Prostate gland (tissue), 2 donors: ENCODE results near the gene SUGCT. TPM values are rescaled to one million over a fixed set of nuclear protein-coding genes. Genes with fewer than 3 reads are reported as not detected.

Experiments used
- DNase-seq: peaks from one replicate; pipeline ENCODE4 v3.0.0-alpha.2; 2019; ENCODE audit warnings: low spot score
- H3K27ac ChIP-seq, 2 donors: fragments of 200-600 bp; sonication (generic); 2 replicates each; pipeline ENCODE4 v1.5.1; 2017 to 2019
- H3K27me3 ChIP-seq: fragments of 200-600 bp; sonication (generic); replicated peaks from 2 replicates; pipeline ENCODE4 v1.5.1; 2019; ENCODE audit not compliant: insufficient read depth
- H3K36me3 ChIP-seq, 2 donors: fragments of 200-600 bp; sonication (generic); 1 replicate in 1 of 2; 2 replicates in 1 of 2; pipeline versions ENCODE4 v1.5.1 to v1.8.1; 2017 to 2019
- H3K4me1 ChIP-seq: fragments of 200-600 bp; sonication (generic); replicated peaks from 2 replicates; pipeline ENCODE4 v1.5.1; 2019
- H3K4me3 ChIP-seq, 2 donors: fragments of 200-600 bp; sonication (generic); 2 replicates each; pipeline ENCODE4 v1.5.1; 2017 to 2019
- H3K9me3 ChIP-seq: fragments of 200-600 bp; sonication (generic); 2 replicates; pipeline ENCODE4 v1.5.1; 2017
- POLR2A ChIP-seq: fragments of 450-650 bp; IDR thresholded peaks from one replicate; pipeline ENCODE4 v1.6.1; 2016; ENCODE audit warnings: antibody characterized with exemption, mild to moderate bottlenecking
- POLR2AphosphoS5 ChIP-seq: sonication (generic); formaldehyde crosslinking; IDR thresholded peaks from one replicate; pipeline ENCODE4 v1.6.1; 2017; ENCODE audit warnings: antibody characterized with exemption
- WGBS: methylation state at CpG from one replicate; pipeline ENCODE4 v1.1.5; 2018; 5-methylcytosine and 5-hydroxymethylcytosine counted together
- intact Hi-C: fragments of 100-400 bp; cut with DNase I; formaldehyde crosslinking; loops from one replicate; pipeline ENCODE4 v1.14.2; 2022
- total RNA-seq, 2 donors: library from RNA; depleted of rRNA; stranded (reverse); fragments of >200 nt; gene quantifications; one replicate each; pipeline ENCODE4 v1.1.0, GENCODE V29; 2016
- TF ChIP-seq, protein P1 (sequence below), 4 experiments: fragments of 200-600 bp in 2 of 4; fragments of 450-650 bp in 2 of 4; sonication (generic) in 2 of 4; IDR thresholded peaks; 1 replicate in 3 of 4; 2 replicates in 1 of 4; pipeline ENCODE4 v1.5.1; 2016 to 2019; ENCODE audit warnings: antibody characterized with exemption in 4 of 4, mild to moderate bottlenecking in 2 of 4, moderate library complexity in 2 of 4

SUGCT gene
- total RNA-seq, 2 donors from 2014 or later, result 2.2 to 3.2 TPM

DNA sequence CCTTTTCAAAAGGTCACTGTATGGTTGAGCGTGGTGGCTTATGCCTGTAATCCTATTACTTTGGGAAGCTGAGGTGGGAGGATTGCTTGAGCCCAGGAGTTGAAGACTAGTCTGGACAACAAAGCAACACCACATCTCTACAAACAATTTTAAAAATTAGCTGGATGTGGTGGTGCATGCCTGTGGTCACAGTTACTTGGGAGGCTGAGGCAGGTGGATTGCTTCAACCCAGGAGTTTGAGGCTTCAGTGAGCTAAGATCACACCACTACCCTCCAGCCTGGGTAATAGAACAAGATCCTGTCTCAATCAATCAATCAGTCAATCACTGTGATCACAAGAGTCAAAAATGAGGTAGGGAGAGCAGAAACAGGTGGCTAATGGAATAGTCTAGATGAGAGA, 97.0 kb downstream of the SUGCT start:
- no peaks in the 10 kb centered on the region for H3K36me3 ChIP-seq
- WGBS, result 100% methylated on average over 1 of the region's 1 CpG
- H3K27ac ChIP-seq, result no peak overlapping the region
- H3K4me3 ChIP-seq, result no peak overlapping the region
- H3K27me3 ChIP-seq, result no peaks in the 10 kb centered on the region
- TF ChIP-seq POLR2AphosphoS5, result no peak
- TF ChIP-seq, protein P1, sequence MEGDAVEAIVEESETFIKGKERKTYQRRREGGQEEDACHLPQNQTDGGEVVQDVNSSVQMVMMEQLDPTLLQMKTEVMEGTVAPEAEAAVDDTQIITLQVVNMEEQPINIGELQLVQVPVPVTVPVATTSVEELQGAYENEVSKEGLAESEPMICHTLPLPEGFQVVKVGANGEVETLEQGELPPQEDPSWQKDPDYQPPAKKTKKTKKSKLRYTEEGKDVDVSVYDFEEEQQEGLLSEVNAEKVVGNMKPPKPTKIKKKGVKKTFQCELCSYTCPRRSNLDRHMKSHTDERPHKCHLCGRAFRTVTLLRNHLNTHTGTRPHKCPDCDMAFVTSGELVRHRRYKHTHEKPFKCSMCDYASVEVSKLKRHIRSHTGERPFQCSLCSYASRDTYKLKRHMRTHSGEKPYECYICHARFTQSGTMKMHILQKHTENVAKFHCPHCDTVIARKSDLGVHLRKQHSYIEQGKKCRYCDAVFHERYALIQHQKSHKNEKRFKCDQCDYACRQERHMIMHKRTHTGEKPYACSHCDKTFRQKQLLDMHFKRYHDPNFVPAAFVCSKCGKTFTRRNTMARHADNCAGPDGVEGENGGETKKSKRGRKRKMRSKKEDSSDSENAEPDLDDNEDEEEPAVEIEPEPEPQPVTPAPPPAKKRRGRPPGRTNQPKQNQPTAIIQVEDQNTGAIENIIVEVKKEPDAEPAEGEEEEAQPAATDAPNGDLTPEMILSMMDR (IDR thresholded peaks at IDR 0.05), result no peak
- TF ChIP-seq POLR2A, result no peak
- DNase-seq, result no peak
- intact Hi-C loops, result loop anchor here (10.0 kb wide), 1 partner anchor 1473 kb away; the partner anchor contains the start of gene INHBA
- no peaks in the 10 kb centered on the region for H3K9me3 ChIP-seq
- H3K4me1 ChIP-seq, result no peaks in the 10 kb centered on the region

DNA sequence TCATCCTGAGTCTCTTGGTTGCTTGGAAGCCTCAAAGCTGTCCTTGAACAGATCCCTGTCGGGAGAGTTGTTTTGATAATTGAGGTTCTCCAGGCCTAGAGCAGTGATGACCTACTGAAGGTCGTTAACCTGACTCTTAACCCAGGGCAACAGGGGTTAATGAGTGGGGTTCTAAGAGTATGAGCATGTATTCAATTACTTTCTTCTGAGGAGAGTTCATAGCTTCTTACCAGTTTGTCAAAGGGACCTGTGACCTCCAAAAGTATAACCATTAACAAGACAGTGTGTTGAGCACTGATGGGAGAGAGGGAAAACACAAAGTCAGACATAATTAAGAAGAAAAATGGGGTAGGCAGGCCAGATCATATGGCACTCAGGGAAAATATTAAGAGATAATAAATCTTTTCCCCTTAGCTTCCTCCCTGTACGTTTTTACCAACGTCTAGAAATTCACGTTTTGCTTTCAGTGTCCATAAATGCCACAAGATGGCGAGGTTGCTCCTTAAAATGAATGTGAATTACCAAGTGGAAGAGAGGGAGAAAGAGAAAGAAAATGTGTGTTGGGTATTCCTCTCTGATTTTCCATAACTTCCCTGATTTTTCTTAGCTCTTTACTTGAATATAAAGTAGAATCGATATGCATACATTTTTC, 97.6 kb downstream of the SUGCT start:
- H3K27ac ChIP-seq, result no peak overlapping the region

DNA sequence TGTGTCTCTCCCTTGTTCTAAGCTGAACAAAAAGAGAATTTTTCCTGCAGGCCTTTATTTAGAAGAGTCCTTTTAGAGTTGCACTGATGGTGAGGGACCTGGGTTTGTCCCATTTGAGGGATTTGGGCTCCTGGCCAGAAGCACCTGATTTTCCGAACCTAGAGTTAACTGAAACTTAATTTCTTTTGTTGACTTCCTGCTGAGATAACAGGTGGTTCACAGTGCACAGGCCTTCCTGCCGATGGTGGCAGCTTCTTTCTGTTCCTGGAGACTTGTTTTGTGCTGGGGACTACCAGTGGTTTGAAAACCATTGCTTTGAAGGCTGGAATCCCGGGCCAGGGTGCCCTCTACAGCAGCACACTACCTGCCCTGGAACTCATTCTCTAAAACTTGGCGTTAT, 99.2 kb downstream of the SUGCT start:
- intact Hi-C loops, result loop anchor here (10.0 kb wide), 1 partner anchor 1471 kb away; the partner anchor contains the start of gene INHBA
- H3K4me1 ChIP-seq, result no peaks in the 10 kb centered on the region
- no peak overlapping the region for H3K4me3 ChIP-seq
- no peak overlapping the region for H3K27ac ChIP-seq
- no peaks in the 10 kb centered on the region for H3K36me3 ChIP-seq
- H3K9me3 ChIP-seq, result no peaks in the 10 kb centered on the region
- DNase-seq, result no peak
- TF ChIP-seq POLR2A, result no peak
- TF ChIP-seq, protein P1 (IDR thresholded peaks at IDR 0.05), result no peak
- TF ChIP-seq POLR2AphosphoS5, result no peak
- no peaks in the 10 kb centered on the region for H3K27me3 ChIP-seq
- WGBS, result 66% methylated on average over 4 of the region's 4 CpGs

More for the DNA sequence above, 97.6 kb downstream of the SUGCT start:
- H3K27me3 ChIP-seq, result no peaks in the 10 kb centered on the region
- WGBS, result 29% methylated on average over 7 of the region's 7 CpGs
- H3K4me1 ChIP-seq, result no peaks in the 10 kb centered on the region
- peak; percentile 9 for DNase-seq
- H3K36me3 ChIP-seq, result no peaks in the 10 kb centered on the region
- no peaks in the 10 kb centered on the region for H3K9me3 ChIP-seq
- no peak overlapping the region for H3K4me3 ChIP-seq
- no peak for TF ChIP-seq POLR2A
- TF ChIP-seq, protein P1 (IDR thresholded peaks at IDR 0.05), result peak in 3 of 4 experiments; percentile 46 to 67 (median 61)
- intact Hi-C loops, result loop anchor here (10.0 kb wide), 1 partner anchor 1472 kb away; the partner anchor contains the start of gene INHBA

DNA sequence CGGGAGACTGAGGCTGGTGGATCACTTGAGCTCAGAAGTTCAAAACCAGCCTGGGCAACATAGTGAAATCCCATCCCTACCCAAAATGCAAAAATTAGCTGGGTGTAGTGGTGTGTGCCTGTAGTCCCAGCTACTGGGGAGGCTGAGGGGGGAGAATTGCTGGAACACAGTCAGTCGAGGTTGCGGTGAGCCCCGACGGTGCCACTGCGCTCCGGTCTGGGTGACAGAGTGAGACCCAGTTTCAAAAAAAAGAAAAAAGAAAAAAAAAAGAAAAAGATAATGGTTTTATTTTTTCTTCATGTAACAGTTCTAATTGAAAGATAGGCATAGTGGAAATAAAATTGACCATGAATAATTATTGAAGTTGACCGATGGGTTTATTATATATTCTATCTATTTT, 99.9 kb downstream of the SUGCT start:
- WGBS, result 96% methylated on average over 8 of the region's 8 CpGs

More for the DNA sequence above, 99.9 kb downstream of the SUGCT start:
- no peaks in the 10 kb centered on the region for H3K27me3 ChIP-seq
- H3K4me1 ChIP-seq, result no peaks in the 10 kb centered on the region
- H3K9me3 ChIP-seq, result no peaks in the 10 kb centered on the region
- TF ChIP-seq POLR2AphosphoS5 (no peak), POLR2A (no peak)
- TF ChIP-seq, protein P1 (IDR thresholded peaks at IDR 0.05), result no peak
- intact Hi-C loops, result loop anchor here (10.0 kb wide), 1 partner anchor 1470 kb away; the partner anchor contains the start of gene INHBA
- DNase-seq, result no peak
- no peaks in the 10 kb centered on the region for H3K36me3 ChIP-seq
- no peak overlapping the region for H3K27ac ChIP-seq
- H3K4me3 ChIP-seq, result no peak overlapping the region
